ENCODE data around the gene FAHD1. TPM values are rescaled to one million over a fixed set of nuclear protein-coding genes. Genes with fewer than 3 reads are reported as not detected.

The FAHD1 gene
- polyA plus RNA-seq, 3 donors from 2014 or later, result 22.7 to 35.4 (median 24.8) TPM

DNA sequence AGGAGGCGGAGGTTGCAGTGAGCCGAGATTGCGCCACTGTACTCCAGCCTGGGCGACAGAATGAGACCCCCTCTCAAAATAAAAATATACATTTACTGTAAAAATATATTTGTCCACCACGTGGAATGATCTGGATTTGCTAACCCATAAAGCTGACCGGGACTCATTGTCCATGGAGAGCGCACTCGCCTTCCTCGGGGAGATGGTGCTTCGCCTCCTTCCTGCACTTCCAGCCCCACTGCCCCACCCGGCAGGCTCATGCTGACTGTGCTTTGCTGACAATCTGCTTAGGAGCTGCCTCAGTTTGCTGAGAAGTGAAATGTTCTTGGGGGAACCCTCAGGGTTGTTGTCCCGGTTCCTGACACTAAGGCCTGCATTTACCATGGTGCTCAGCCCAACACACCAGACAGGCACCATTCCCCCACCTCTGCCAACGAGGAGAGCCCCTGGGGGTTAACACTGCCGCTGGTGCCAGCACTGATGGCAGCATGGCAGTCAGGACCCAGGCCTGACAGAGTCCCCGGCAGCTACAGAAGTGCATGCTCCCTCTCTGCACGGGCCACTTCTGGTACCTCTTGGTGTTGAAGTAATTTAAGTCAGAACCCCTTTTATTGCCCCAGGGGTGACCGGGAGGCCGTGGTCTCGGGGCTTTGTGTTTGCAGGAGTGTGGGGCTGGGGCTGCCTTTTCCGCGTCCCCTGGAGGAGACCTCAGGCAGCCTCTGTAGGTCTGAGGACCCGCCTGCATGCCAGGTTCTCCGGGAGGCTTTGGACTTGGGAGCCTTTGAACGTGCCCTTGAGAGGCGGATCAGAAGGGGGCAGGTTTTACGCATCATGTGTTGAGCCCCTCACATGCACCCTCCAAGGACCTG lies 41.8 kb upstream of the FAHD1 start:
- Mint-ChIP-seq H3K27ac (no peak overlapping the region), H3K27me3 (ENCODE audit: low read depth in 3 of 3) (peaks cover 5 to 9% (median 6%) of the 10 kb centered on the region in 3 donors), H3K36me3 (peaks cover 0 to 5% (median 3%) of the 10 kb centered on the region in 3 donors), H3K9me3 (no peaks in the 10 kb centered on the region), H3K4me3 (peak overlapping the region; percentile 41 to 67 (median 61)), H3K4me1 (peaks cover 25 to 31% of the 10 kb centered on the region in 2 donors)
- DNase-seq, result no peak

DNA sequence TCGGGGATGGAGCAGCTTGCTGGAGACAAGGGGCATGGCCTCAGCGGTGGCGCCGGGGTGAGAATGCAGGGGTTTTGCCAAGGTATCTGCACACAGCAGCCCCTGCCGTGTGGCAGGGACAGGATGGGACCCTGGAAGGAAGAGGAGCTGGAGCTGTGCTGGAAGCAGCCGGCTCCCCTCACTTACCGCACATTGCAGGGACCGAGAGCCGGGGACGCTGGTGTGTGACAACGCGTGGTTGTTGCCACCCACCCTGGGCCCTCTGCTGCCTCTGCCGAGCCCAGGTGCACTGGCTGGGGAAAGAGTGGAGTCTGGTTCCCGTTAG lies 41.2 kb upstream of the FAHD1 start:
- Mint-ChIP-seq H3K27ac (no peak overlapping the region), H3K36me3 (peaks cover 0 to 5% (median 3%) of the 10 kb centered on the region in 3 donors), H3K4me3 (no peak overlapping the region), H3K4me1 (peaks cover 25 to 30% of the 10 kb centered on the region in 2 donors), H3K9me3 (no peaks in the 10 kb centered on the region), H3K27me3 (ENCODE audit: low read depth in 3 of 3) (peaks cover 5 to 11% (median 6%) of the 10 kb centered on the region in 3 donors)
- no peak for DNase-seq

GRCh38 chr16:1786242-1787055 lies 40.6 kb upstream of the FAHD1 start:
- Mint-ChIP-seq H3K9me3 (no peaks in the 10 kb centered on the region), H3K4me1 (peaks cover 19 to 25% of the 10 kb centered on the region in 2 donors), H3K27ac (no peak overlapping the region), H3K27me3 (ENCODE audit: low read depth in 3 of 3) (peaks cover 5 to 11% (median 6%) of the 10 kb centered on the region in 3 donors), H3K36me3 (peaks cover 0 to 5% (median 3%) of the 10 kb centered on the region in 3 donors), H3K4me3 (no peak overlapping the region)
- no peak for DNase-seq

DNA sequence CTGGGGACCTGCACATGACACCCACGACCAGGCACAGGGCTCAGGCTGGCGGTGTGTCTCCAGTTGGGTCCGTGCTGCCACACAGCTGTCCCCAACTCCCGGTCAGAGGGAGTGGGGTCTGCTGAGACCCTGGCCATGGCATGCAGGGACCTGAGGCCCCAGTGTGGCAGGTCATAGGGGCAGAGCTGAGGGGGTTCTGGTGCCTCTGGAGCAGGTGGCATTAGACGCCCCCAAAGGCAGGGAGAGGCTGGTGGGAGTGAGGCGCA lies 40.0 kb upstream of the FAHD1 start:
- peaks cover 14 to 21% of the 10 kb centered on the region in 2 donors for H3K4me1 Mint-ChIP-seq

GRCh38 chr16:1787322-1788094 lies 39.5 kb upstream of the FAHD1 start:
- peaks cover 0 to 5% (median 3%) of the 10 kb centered on the region in 3 donors for H3K36me3 Mint-ChIP-seq
- peaks cover 3 to 7% (median 5%) of the 10 kb centered on the region in 3 donors for H3K27me3 Mint-ChIP-seq (ENCODE audit: low read depth in 3 of 3)
- H3K4me1 Mint-ChIP-seq, result peaks cover 13 to 19% of the 10 kb centered on the region in 2 donors
- no peak overlapping the region for H3K4me3 Mint-ChIP-seq
- no peak overlapping the region for H3K27ac Mint-ChIP-seq
- no peak for DNase-seq
- H3K9me3 Mint-ChIP-seq, result no peaks in the 10 kb centered on the region

More for the DNA sequence above, 40.0 kb upstream of the FAHD1 start:
- peaks cover 0 to 5% (median 3%) of the 10 kb centered on the region in 3 donors for H3K36me3 Mint-ChIP-seq
- no peaks in the 10 kb centered on the region for H3K9me3 Mint-ChIP-seq
- no peak overlapping the region for H3K27ac Mint-ChIP-seq
- H3K27me3 Mint-ChIP-seq (ENCODE audit: low read depth in 3 of 3), result peaks cover 5 to 9% (median 6%) of the 10 kb centered on the region in 3 donors
- DNase-seq, result no peak
- no peak overlapping the region for H3K4me3 Mint-ChIP-seq

GRCh38 chr16:1788095-1788707 lies 38.8 kb upstream of the FAHD1 start:
- Mint-ChIP-seq H3K4me3 (no peak overlapping the region), H3K27me3 (ENCODE audit: low read depth in 3 of 3) (peaks cover 0 to 4% (median 1%) of the 10 kb centered on the region in 3 donors), H3K36me3 (peaks cover 0 to 5% (median 3%) of the 10 kb centered on the region in 3 donors), H3K4me1 (peaks cover 11 to 17% of the 10 kb centered on the region in 2 donors), H3K27ac (no peak overlapping the region), H3K9me3 (no peaks in the 10 kb centered on the region)
- no peak for DNase-seq

DNA sequence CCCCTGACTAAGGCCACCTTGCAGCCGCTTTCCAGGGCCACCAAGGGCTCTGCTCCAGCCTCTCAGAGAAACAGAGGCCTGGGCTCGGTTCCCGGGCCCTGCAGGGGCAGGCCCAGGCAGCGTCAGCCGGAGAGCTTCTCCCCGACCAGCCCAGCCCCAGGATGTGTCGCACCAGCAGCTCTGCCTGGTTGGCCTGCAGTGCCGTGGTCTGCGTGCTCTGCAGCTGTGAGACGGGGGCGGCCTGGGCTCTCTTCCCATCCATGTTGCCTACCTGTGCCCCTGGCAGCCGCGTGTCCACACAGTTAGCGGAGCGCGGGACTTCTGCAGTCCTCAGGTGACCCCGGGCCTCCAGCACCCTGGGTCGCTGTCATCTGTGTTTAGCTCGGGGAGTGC lies 38.3 kb upstream of the FAHD1 start:
- Mint-ChIP-seq H3K36me3 (peaks cover 0 to 5% (median 3%) of the 10 kb centered on the region in 3 donors), H3K27me3 (ENCODE audit: low read depth in 3 of 3) (peaks cover 0 to 4% (median 1%) of the 10 kb centered on the region in 3 donors), H3K4me3 (no peak overlapping the region), H3K4me1 (peaks cover 6 to 12% of the 10 kb centered on the region in 2 donors), H3K27ac (no peak overlapping the region), H3K9me3 (no peaks in the 10 kb centered on the region)
- no peak for DNase-seq

- H3K4me1 Mint-ChIP-seq, result peaks cover 6 to 8% of the 10 kb centered on the region in 2 donors
- peaks cover 0 to 5% (median 3%) of the 10 kb centered on the region in 3 donors for H3K36me3 Mint-ChIP-seq
These were observed 37.4 kb upstream of the FAHD1 start for GRCh38 chr16:1789643-1790045.

DNA sequence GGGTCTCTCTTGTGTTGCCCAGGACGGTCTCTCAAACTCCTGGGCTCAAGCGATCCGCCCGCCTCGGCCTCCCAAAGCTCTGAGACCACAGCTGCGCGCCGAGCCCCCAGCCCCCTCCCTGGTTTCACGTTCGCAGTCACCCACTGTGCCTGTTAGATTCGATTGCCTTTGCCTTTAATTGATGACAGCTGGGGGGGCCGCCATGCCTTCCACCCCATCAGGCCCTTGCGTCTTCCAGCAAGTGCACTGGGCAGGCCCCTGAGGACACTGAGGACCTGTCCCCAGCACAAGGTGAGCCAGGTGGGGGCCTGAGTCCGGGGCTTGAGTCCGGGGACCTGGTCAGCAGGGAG lies 36.8 kb upstream of the FAHD1 start:
- peaks cover 0 to 4% (median 1%) of the 10 kb centered on the region in 3 donors for H3K27me3 Mint-ChIP-seq (ENCODE audit: low read depth in 3 of 3)
- no peak for DNase-seq
- peaks cover 2 to 4% of the 10 kb centered on the region in 2 donors for H3K4me1 Mint-ChIP-seq
- H3K36me3 Mint-ChIP-seq, result peaks cover 0 to 5% (median 3%) of the 10 kb centered on the region in 3 donors
- H3K9me3 Mint-ChIP-seq, result no peaks in the 10 kb centered on the region
- H3K27ac Mint-ChIP-seq, result no peak overlapping the region
- H3K4me3 Mint-ChIP-seq, result no peak overlapping the region

More at GRCh38 chr16:1789643-1790045, 37.4 kb upstream of the FAHD1 start:
- no peak overlapping the region for H3K4me3 Mint-ChIP-seq
- H3K27ac Mint-ChIP-seq, result no peak overlapping the region
- peaks cover 0 to 4% (median 1%) of the 10 kb centered on the region in 3 donors for H3K27me3 Mint-ChIP-seq (ENCODE audit: low read depth in 3 of 3)
- DNase-seq, result no peak
- no peaks in the 10 kb centered on the region for H3K9me3 Mint-ChIP-seq

GRCh38 chr16:1790611-1791255 lies 36.3 kb upstream of the FAHD1 start:
- H3K27me3 Mint-ChIP-seq (ENCODE audit: low read depth in 3 of 3), result peaks cover 0 to 4% (median 1%) of the 10 kb centered on the region in 3 donors
- H3K36me3 Mint-ChIP-seq, result peaks cover 0 to 5% (median 3%) of the 10 kb centered on the region in 3 donors
- H3K4me3 Mint-ChIP-seq, result no peak overlapping the region
- peaks cover 0 to 3% of the 10 kb centered on the region in 2 donors for H3K4me1 Mint-ChIP-seq
- no peak for DNase-seq
- no peaks in the 10 kb centered on the region for H3K9me3 Mint-ChIP-seq
- no peak overlapping the region for H3K27ac Mint-ChIP-seq

DNA sequence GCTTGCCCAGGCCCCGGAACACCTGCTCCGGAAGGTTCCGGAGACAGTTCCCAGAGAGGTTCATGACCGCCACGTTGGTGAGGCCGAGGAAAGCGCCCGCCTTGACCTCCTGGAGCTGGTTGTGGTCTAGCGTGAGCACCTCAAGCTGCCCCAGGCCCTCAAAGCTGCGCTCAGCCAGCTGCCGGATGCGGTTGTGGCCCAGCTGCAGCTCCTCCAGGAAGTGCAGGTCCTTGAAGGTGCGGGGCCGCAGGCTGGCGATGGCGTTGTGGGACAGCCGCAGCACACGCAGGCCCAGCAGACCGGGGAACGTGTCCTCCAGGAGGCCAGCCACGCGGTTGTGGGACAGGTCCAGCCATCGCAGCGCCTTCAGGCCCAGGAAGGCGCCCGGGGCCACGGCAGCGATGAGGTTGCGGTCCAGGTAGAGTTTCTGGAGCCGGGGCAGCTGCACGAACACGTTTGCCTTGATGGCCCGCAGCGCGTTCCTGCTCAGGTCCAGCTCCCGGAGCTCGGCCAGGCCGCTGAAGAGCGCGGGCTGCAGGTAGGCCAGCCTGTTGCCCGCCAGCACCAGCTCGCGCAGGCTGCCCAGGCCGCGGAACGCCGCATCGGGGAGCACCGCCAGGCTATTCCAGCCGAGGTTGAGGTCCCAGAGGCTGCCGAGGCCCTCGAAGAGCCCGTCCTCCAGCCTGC lies 35.6 kb upstream of the FAHD1 start:
- H3K27ac Mint-ChIP-seq, result no peak overlapping the region
- no peak for DNase-seq

More for the DNA sequence above, 35.6 kb upstream of the FAHD1 start:
- Mint-ChIP-seq H3K9me3 (no peaks in the 10 kb centered on the region), H3K36me3 (peaks cover 0 to 5% (median 3%) of the 10 kb centered on the region in 3 donors), H3K4me3 (no peak overlapping the region), H3K27me3 (ENCODE audit: low read depth in 3 of 3) (peaks cover 0 to 4% (median 1%) of the 10 kb centered on the region in 3 donors), H3K4me1 (peaks cover 0 to 1% of the 10 kb centered on the region in 2 donors)
